Endothelial cell (in vitro differentiated cells): ENCODE data around the gene ZNF674. TPM values are rescaled to one million over a fixed set of nuclear protein-coding genes. Genes with fewer than 3 reads are reported as not detected.
A peak's percentile ranks its signal among the peaks of the same experiment; 100 is the strongest.

Source experiments
- DNase-seq: peaks from one replicate; pipeline ENCODE4 v3.0.0; 2021; ENCODE audit warnings: low spot score
- H3K27ac Mint-ChIP-seq: one replicate; pipeline ENCODE4 v1.8.0; 2021; ENCODE audit warnings: mixed read lengths, inconsistent platforms; ENCODE audit not compliant: unreplicated experiment
- H3K27me3 Mint-ChIP-seq: one replicate; pipeline ENCODE4 v1.8.0; 2021; ENCODE audit warnings: mild to moderate bottlenecking, moderate library complexity, mixed read lengths, inconsistent platforms; ENCODE audit not compliant: unreplicated experiment
- H3K36me3 Mint-ChIP-seq: one replicate; pipeline ENCODE4 v1.8.0; 2021; ENCODE audit warnings: mild to moderate bottlenecking, low read depth, mixed read lengths, inconsistent platforms; ENCODE audit not compliant: unreplicated experiment
- H3K4me1 Mint-ChIP-seq: one replicate; pipeline ENCODE4 v1.8.0; 2021; ENCODE audit warnings: mild to moderate bottlenecking, mixed read lengths, inconsistent platforms; ENCODE audit not compliant: unreplicated experiment
- H3K4me3 Mint-ChIP-seq: one replicate; pipeline ENCODE4 v1.8.0; 2021; ENCODE audit warnings: mild to moderate bottlenecking, mixed read lengths, inconsistent platforms; ENCODE audit not compliant: unreplicated experiment
- H3K9me3 Mint-ChIP-seq: one replicate; pipeline ENCODE4 v1.8.0; 2021; ENCODE audit warnings: mixed read lengths, inconsistent platforms; ENCODE audit not compliant: unreplicated experiment
- long read RNA-seq: library from polyadenylated mRNA; unstranded; transcript quantifications from one replicate; pipeline ENCODE4 v2.0.0, GENCODE V29; 2020; ENCODE audit not compliant: unreplicated experiment
- total RNA-seq: library from RNA; stranded (reverse); fragmentation: NEBNext Ultra II Directional; extraction: Animal tissue kit (Norgen Biotek cat#: 25700); gene quantifications from one replicate; pipeline ENCODE4 v1.2.1, GENCODE V29; 2021; ENCODE audit not compliant: unreplicated experiment
- TF ChIP-seq, protein P1 (sequence below): fragments of 200-600 bp; sonication (generic); IDR thresholded peaks from one replicate; pipeline ENCODE4 v1.5.0; 2021; ENCODE audit warnings: antibody characterized with exemption; ENCODE audit not compliant: unreplicated experiment

ZNF674 gene
- 7.3 TPM for total RNA-seq
- long read RNA-seq, partial matches to known transcripts, result 0 of 1 reads
- long read RNA-seq, other reads (novel, unspliced or antisense), result 1 of 1 reads

DNA sequence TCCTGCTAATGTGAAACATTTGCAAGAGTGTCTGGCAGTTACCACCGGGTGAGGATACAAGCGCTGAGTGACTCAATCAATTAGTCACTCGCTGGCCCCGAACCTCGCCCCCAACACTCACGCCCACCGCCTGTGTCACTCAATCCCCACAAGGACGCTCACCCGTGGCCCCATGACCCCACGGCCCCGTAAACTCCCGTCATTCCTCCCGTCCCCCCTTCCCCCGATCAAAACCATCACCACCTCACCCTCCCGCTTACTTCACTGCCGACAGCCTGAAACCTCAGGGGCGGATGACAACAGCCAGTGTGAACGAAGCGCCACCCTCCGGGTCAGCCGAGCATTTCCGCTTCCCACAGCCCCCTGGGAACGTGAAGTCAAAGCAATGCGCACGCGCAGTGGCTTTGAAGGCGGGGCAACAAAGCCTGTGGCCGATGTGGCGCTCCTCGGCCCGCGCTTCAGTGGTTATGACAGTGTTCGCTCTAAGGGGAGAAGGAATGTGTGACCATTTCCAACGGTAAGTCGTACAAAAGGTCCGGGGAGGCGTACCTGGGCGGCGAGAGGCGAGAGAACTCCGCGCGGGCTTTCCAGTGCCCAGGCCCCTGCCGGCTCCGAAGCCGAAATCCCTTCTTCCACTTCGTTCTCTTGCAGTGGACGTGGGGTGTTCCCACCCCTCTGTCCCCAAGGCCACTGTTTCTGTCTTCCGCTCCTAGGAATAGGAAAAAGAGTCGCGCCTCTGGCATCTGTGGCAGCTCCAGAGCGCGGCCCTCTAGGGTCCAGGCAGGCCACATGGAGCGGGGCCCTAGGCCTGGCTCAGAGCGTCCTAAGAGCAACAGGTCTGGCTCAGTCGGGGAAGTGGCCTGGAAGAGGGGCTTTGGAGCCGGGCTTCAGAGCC lies at the start of gene ZNF674:
Gene ZNF674 (minus strand): TSS at position 311 of the 895 bp plus-strand sequence. CDS start 3,334 bp downstream, outside the sequence.
- Mint-ChIP-seq H3K4me3 (peak within 1 kb of the TSS; percentile 97), H3K9me3 (no peaks in the 10 kb centered on the region), H3K27ac (peak within 1 kb of the TSS; percentile 94), H3K27me3 (peaks cover 2% of the 10 kb centered on the region), H3K4me1 (peaks cover 5% of the 10 kb centered on the region), H3K36me3 (peaks cover 5% of the 10 kb centered on the region)
- DNase-seq, result peak; percentile 86
- TF ChIP-seq, protein P1, sequence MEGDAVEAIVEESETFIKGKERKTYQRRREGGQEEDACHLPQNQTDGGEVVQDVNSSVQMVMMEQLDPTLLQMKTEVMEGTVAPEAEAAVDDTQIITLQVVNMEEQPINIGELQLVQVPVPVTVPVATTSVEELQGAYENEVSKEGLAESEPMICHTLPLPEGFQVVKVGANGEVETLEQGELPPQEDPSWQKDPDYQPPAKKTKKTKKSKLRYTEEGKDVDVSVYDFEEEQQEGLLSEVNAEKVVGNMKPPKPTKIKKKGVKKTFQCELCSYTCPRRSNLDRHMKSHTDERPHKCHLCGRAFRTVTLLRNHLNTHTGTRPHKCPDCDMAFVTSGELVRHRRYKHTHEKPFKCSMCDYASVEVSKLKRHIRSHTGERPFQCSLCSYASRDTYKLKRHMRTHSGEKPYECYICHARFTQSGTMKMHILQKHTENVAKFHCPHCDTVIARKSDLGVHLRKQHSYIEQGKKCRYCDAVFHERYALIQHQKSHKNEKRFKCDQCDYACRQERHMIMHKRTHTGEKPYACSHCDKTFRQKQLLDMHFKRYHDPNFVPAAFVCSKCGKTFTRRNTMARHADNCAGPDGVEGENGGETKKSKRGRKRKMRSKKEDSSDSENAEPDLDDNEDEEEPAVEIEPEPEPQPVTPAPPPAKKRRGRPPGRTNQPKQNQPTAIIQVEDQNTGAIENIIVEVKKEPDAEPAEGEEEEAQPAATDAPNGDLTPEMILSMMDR, result no peak

DNA sequence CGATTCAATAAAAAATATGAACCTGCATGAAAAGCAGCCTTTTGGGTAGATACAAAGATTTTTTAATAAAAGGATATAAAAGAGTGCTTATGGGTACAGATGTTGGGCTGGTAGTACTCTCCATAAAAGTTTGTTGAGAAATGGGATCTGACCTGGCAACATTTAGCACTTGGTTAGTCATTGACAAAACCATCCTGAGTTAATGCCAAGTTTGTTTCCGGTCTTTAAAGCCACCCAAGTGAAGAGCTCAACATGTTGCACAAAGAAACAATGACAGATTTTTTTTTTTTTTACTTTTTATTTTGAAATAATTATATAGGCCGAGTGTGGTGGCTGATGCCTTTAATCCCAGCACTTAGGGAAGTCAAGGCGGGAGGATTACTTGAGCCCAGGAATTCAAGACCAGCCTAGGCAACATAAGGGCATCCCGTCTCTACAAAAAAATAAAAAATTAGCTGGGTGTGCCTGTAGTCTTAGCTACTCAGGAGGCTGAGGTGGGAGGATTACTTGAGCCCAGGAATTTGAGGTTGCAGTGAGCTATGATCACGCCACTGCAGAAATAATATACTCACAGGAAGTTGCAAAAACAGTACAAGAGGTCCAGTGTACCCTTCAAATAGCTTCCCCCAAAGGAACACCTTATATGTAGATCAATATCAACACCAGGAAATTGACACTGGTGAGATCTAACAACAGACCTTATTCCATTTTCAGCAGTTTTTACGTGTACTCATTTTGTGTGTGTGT lies 44.9 kb upstream of the ZNF674 start:
- H3K27me3 Mint-ChIP-seq, result no peaks in the 10 kb centered on the region
- H3K4me1 Mint-ChIP-seq, result peaks cover 37% of the 10 kb centered on the region
- no peak overlapping the region for H3K4me3 Mint-ChIP-seq
- H3K9me3 Mint-ChIP-seq, result no peaks in the 10 kb centered on the region
- no peak overlapping the region for H3K27ac Mint-ChIP-seq
- no peaks in the 10 kb centered on the region for H3K36me3 Mint-ChIP-seq
- no peak for DNase-seq
- TF ChIP-seq, protein P1, result no peak

DNA sequence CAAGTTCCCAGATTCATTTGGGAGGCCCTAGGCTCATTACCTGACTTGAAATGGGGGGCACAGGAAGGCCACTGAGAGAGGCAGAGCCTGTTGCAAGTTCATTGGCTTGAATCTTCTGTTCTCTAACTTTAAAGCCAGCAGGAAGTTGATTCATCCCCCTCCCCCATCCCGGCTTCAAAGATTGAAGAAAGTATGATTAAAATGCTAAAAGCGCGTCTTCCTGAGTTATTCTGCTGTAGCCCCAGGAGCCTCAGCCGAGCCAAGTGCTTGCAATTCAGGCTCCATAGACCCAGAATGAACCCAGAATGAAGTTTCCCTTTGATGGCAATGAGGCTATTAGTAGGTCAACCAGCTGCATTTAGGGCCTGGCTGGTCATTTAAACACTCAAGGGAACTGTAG lies 43.0 kb upstream of the ZNF674 start:
- H3K27ac Mint-ChIP-seq, result peak overlapping the region; percentile 93
- peaks cover 32% of the 10 kb centered on the region for H3K4me1 Mint-ChIP-seq
- H3K4me3 Mint-ChIP-seq, result no peak overlapping the region
- TF ChIP-seq, protein P1, result no peak
- H3K27me3 Mint-ChIP-seq, result no peaks in the 10 kb centered on the region
- H3K9me3 Mint-ChIP-seq, result no peaks in the 10 kb centered on the region
- H3K36me3 Mint-ChIP-seq, result peaks cover 4% of the 10 kb centered on the region
- no peak for DNase-seq

DNA sequence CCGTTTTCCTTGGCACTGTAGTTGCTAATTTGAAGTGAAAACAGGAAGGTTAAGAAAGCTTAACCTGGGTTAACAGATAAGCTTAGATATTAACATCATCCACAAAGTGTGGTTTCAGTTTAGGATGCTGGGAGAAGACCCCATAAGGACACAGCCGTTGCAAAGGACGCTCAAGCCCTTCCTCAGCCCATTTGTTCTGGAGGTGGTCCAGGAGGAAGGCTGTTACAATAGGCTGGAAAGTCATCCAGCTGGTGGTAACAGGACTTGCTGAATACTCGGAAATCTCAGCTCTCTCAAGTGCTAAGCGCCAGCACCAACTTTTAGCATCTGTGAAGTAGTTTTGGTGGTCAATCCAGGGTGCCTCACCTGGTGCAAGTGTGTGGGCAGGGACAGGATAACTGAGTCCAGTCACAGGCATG lies 42.5 kb upstream of the ZNF674 start:
- H3K27ac Mint-ChIP-seq, result peak overlapping the region; percentile 93
- no peak for DNase-seq
- H3K9me3 Mint-ChIP-seq, result no peaks in the 10 kb centered on the region
- H3K4me3 Mint-ChIP-seq, result no peak overlapping the region
- peaks cover 4% of the 10 kb centered on the region for H3K36me3 Mint-ChIP-seq
- no peaks in the 10 kb centered on the region for H3K27me3 Mint-ChIP-seq
- TF ChIP-seq, protein P1, result no peak
- peaks cover 32% of the 10 kb centered on the region for H3K4me1 Mint-ChIP-seq
